Transverse colon (tissue), 4 donors: Measurements from ENCODE around the gene BTG2. TPM values are rescaled to one million over a fixed set of nuclear protein-coding genes. Genes with fewer than 3 reads are reported as not detected.

ENCODE experiments used
- DNase-seq: peaks from one replicate; pipeline ENCODE4 v3.0.0-alpha.2; 2019
- H3K27ac ChIP-seq, 4 donors: fragments of 200-600 bp; sonication (generic); 2 replicates each; pipeline ENCODE4 v1.5.1; 2016 to 2018; ENCODE audit warnings: inconsistent platforms in 4 of 4
- H3K27me3 ChIP-seq: fragments of 200-600 bp; sonication (generic); 2 replicates; pipeline ENCODE4 v1.5.1; 2017; ENCODE audit warnings: inconsistent platforms
- H3K36me3 ChIP-seq, 4 donors: fragments of 200-600 bp; sonication (generic); 2 replicates each; pipeline ENCODE4 v1.5.1; 2017 to 2019; ENCODE audit warnings: inconsistent platforms in 4 of 4
- H3K4me1 ChIP-seq, 4 donors: fragments of 200-600 bp; sonication (generic); 2 replicates each; pipeline ENCODE4 v1.5.1; 2017 to 2020; ENCODE audit warnings: inconsistent platforms in 4 of 4
- H3K4me3 ChIP-seq, 4 donors: fragments of 200-600 bp; sonication (generic); 1 replicate in 1 of 4; 2 replicates in 3 of 4; pipeline versions ENCODE4 v1.5.1 to v1.6.1; 2017 to 2019; ENCODE audit warnings: inconsistent platforms in 4 of 4
- H3K9me3 ChIP-seq, 2 donors: fragments of 200-600 bp; sonication (generic); 2 replicates each; pipeline ENCODE4 v1.5.1; 2017 to 2019; ENCODE audit warnings: inconsistent platforms in 2 of 2
- CTCF ChIP-seq, 5 experiments: fragments of 200-600 bp in 3 of 5; fragments of 450-650 bp in 2 of 5; sonication (generic) in 3 of 5; IDR thresholded peaks; 1 replicate in 2 of 5; 2 replicates in 3 of 5; pipeline ENCODE4 v1.5.1; 2016 to 2017; ENCODE audit warnings: antibody characterized with exemption in 5 of 5, inconsistent platforms in 3 of 5, mild to moderate bottlenecking in 2 of 5, moderate library complexity in 1 of 5
- EP300 ChIP-seq: sonication (generic); formaldehyde crosslinking; IDR thresholded peaks from one replicate; pipeline ENCODE4 v1.6.1; 2017; ENCODE audit warnings: antibody characterized with exemption, low read depth
- POLR2A ChIP-seq: fragments of 450-650 bp; IDR thresholded peaks from one replicate; pipeline ENCODE4 v1.6.1; 2016; ENCODE audit warnings: antibody characterized with exemption, mild to moderate bottlenecking, moderate library complexity
- POLR2AphosphoS5 ChIP-seq, 3 donors: sonication (generic); formaldehyde crosslinking; IDR thresholded peaks; one replicate each; pipeline ENCODE4 v1.6.1; 2016; ENCODE audit warnings: antibody characterized with exemption in 3 of 3
- WGBS, 2 donors: methylation state at CpG; one replicate each; pipeline ENCODE4 v1.1.5; 2018; ENCODE audit warnings: low coverage in 1 of 2; 5-methylcytosine and 5-hydroxymethylcytosine counted together
- in situ Hi-C, 4 donors: fragments of 200-750 bp; cut with MboI; loops; one replicate each; pipeline versions ENCODE4 v1.15.0 to v1.15.1; 2017; ENCODE audit warnings: low sequenced_read_pairs in 3 of 4, low pct_ligation_motif_present in 1 of 4, low pct_unique_long_range_greater_than_20kb in 1 of 4
- intact Hi-C: fragments of 100-400 bp; cut with DNase I; formaldehyde crosslinking; loops from one replicate; pipeline ENCODE4 v1.15.1; 2023; ENCODE audit warnings: low total_unique reads
- total RNA-seq, 4 donors: library from RNA; depleted of rRNA; stranded (reverse); fragments of >200 nt; gene quantifications; one replicate each; pipeline ENCODE4 v1.1.0, GENCODE V29; 2016

BTG2 gene
- total RNA-seq, 4 donors from 2014 or later, result 98.9 to 144 (median 142) TPM

- in situ Hi-C loops, result no loop called here
- DNase-seq, result no peak
Observed at GRCh38 chr1:203301331-203301668, 4.0 kb upstream of the BTG2 start.

GRCh38 chr1:203302456-203302855 is 2.9 kb upstream of the BTG2 start:
- in situ Hi-C loops, result no loop called here
- Histone ChIP-seq H3K4me3 (no peak overlapping the region), H3K9me3 (no peaks in the 10 kb centered on the region), H3K36me3 (peaks cover 0 to 5% (median 1%) of the 10 kb centered on the region in 4 donors), H3K27ac (no peak overlapping the region), H3K4me1 (peaks cover 0 to 18% (median 13%) of the 10 kb centered on the region in 4 donors), H3K27me3 (no peaks in the 10 kb centered on the region)
- intact Hi-C loops, result no loop called here
- DNase-seq, result no peak
- TF ChIP-seq POLR2AphosphoS5 (IDR thresholded peaks at IDR 0.05), result no peak
- TF ChIP-seq CTCF (IDR thresholded peaks at IDR 0.05), result no peak
- TF ChIP-seq EP300, result no peak
- TF ChIP-seq POLR2A, result no peak
- WGBS, 2 donors, result 83 to 87% methylated on average over 3 to 7 of the region's 7 CpGs

More at GRCh38 chr1:203301331-203301668, 4.0 kb upstream of the BTG2 start:
- H3K9me3 ChIP-seq, result no peaks in the 10 kb centered on the region
- peak overlapping the region in 2 of 4 donors; percentile 30 to 54 for H3K27ac ChIP-seq
- no peak overlapping the region for H3K4me3 ChIP-seq
- intact Hi-C loops, result no loop called here
- H3K27me3 ChIP-seq, result no peaks in the 10 kb centered on the region
- TF ChIP-seq EP300 (no peak), POLR2A (no peak), POLR2AphosphoS5 (IDR thresholded peaks at IDR 0.05) (no peak), CTCF (IDR thresholded peaks at IDR 0.05) (no peak)
- no peaks in the 10 kb centered on the region for H3K36me3 ChIP-seq
- peaks cover 0 to 11% (median 9%) of the 10 kb centered on the region in 4 donors for H3K4me1 ChIP-seq

- no peaks in the 10 kb centered on the region for H3K27me3 ChIP-seq
- DNase-seq, result no peak
- peaks cover 0 to 10% (median 3%) of the 10 kb centered on the region in 4 donors for H3K36me3 ChIP-seq
- intact Hi-C loops (no loop called here), in situ Hi-C loops (no loop called here)
- no peak overlapping the region for H3K4me3 ChIP-seq
- 86 to 90% methylated on average over 3 of the region's 3 CpGs for WGBS, 2 donors
- H3K27ac ChIP-seq, result no peak overlapping the region
- no peak for TF ChIP-seq CTCF (IDR thresholded peaks at IDR 0.05)
- no peak for TF ChIP-seq EP300
- no peaks in the 10 kb centered on the region for H3K9me3 ChIP-seq
- peaks cover 0 to 22% (median 18%) of the 10 kb centered on the region in 4 donors for H3K4me1 ChIP-seq
Observed at GRCh38 chr1:203302894-203303293, 2.4 kb upstream of the BTG2 start.

GRCh38 chr1:203304391-203304918 is 864 bp upstream of the BTG2 start:
- in situ Hi-C loops, result no loop called here
- Histone ChIP-seq H3K27ac (peak overlapping the region; percentile 95 to 99 (median 98)), H3K4me3 (peak overlapping the region in 3 of 4 donors; percentile 19 to 98 (median 82)), H3K9me3 (no peaks in the 10 kb centered on the region), H3K4me1 (peaks cover 13 to 38% (median 32%) of the 10 kb centered on the region in 4 donors), H3K27me3 (no peaks in the 10 kb centered on the region), H3K36me3 (peaks cover 0 to 20% (median 6%) of the 10 kb centered on the region in 4 donors)
- DNase-seq, result no peak
- intact Hi-C loops, result no loop called here
- WGBS, 2 donors, result 56 to 100% methylated on average over 3 to 9 of the region's 9 CpGs
- TF ChIP-seq POLR2A, result no peak
- TF ChIP-seq CTCF (IDR thresholded peaks at IDR 0.05), result no peak
